NOMO-1 (cell line): ENCODE data around the gene EIF2A.

Source experiments
- DNase-seq, 2 experiments: peaks; one replicate each; lab custom pipeline; 2025; ENCODE audit not compliant: unreplicated experiment in 2 of 2; lab: John Stamatoyannopoulos, UW

The EIF2A gene

GRCh38 chr3:150543128-150543527 is 3.5 kb upstream of the EIF2A start:
- DNase-seq = no peak

GRCh38 chr3:150543531-150543930 is 3.1 kb upstream of the EIF2A start:
- no peak for DNase-seq

GRCh38 chr3:150544041-150544440 is 2.5 kb upstream of the EIF2A start:
- no peak for DNase-seq

- peak in 1 of 2 experiments; percentile 23 for DNase-seq
These were observed 1.9 kb upstream of the EIF2A start for GRCh38 chr3:150544726-150545125.

GRCh38 chr3:150545419-150546225 is 965 bp upstream of the EIF2A start:
- peak; percentile 44 to 57 for DNase-seq

- peak; percentile 35 to 58 for DNase-seq
These were observed 606 bp downstream of the EIF2A start for GRCh38 chr3:150547045-150547741.

GRCh38 chr3:150555859-150556436 is 9.4 kb downstream of the EIF2A start:
- DNase-seq = no peak

GRCh38 chr3:150556792-150557191 is 10.2 kb downstream of the EIF2A start:
- DNase-seq = no peak

- no peak for DNase-seq
These were observed 11.1 kb downstream of the EIF2A start for GRCh38 chr3:150557725-150558124.

- no peak for DNase-seq
These were observed 17.7 kb downstream of the EIF2A start for GRCh38 chr3:150564243-150564642.

- no peak for DNase-seq
These were observed 20.7 kb downstream of the EIF2A start for GRCh38 chr3:150567328-150567727.

GRCh38 chr3:150577855-150578254 is 31.3 kb downstream of the EIF2A start:
- no peak for DNase-seq

- no peak for DNase-seq
These were observed 34.6 kb downstream of the EIF2A start for GRCh38 chr3:150581174-150581573.

GRCh38 chr3:150582620-150583019 is 36.0 kb downstream of the EIF2A start:
- no peak for DNase-seq

GRCh38 chr3:150583028-150583427 is 36.4 kb downstream of the EIF2A start:
- DNase-seq = no peak

GRCh38 chr3:150588027-150588830 is 41.6 kb downstream of the EIF2A start:
- DNase-seq = no peak

- no peak for DNase-seq
These were observed 43.2 kb downstream of the EIF2A start for GRCh38 chr3:150589759-150590158.

GRCh38 chr3:150594150-150594549 is 47.6 kb downstream of the EIF2A start:
- DNase-seq = no peak

- DNase-seq = no peak
These were observed 51.1 kb downstream of the EIF2A start for GRCh38 chr3:150597646-150598045.

- no peak for DNase-seq
These were observed 53.2 kb downstream of the EIF2A start for GRCh38 chr3:150599611-150600297.
